IPS DF 6.9 (cell line): Measurements from ENCODE around the gene IL17RD.

ENCODE experiments used
- DNase-seq: peaks from one replicate; pipeline ENCODE4 v3.0.0-alpha.2; 2013; ENCODE audit warnings: low read depth, low spot score
- H3K27ac ChIP-seq: one replicate; pipeline ENCODE4 v1.5.1; 2013; ENCODE audit warnings: low read length, control low read depth
- H3K27me3 ChIP-seq: 2 replicates; pipeline ENCODE4 v1.6.1; 2013; ENCODE audit warnings: mild to moderate bottlenecking, low read length; ENCODE audit not compliant: control insufficient read depth, insufficient read depth
- H3K36me3 ChIP-seq: 2 replicates; pipeline ENCODE4 v1.6.1; 2013; ENCODE audit warnings: low read length; ENCODE audit not compliant: control insufficient read depth, insufficient read depth
- H3K4me1 ChIP-seq: 2 replicates; pipeline ENCODE4 v1.6.1; 2013; ENCODE audit warnings: low read length; ENCODE audit not compliant: control insufficient read depth, insufficient read depth
- H3K4me3 ChIP-seq: 2 replicates; pipeline ENCODE4 v1.5.1; 2013; ENCODE audit warnings: mild to moderate bottlenecking, low read length
- H3K9me3 ChIP-seq: 2 replicates; pipeline ENCODE4 v1.6.1; 2013; ENCODE audit warnings: low read length, inconsistent platforms; ENCODE audit not compliant: control insufficient read depth, insufficient read depth
- WGBS: extraction: QIAGEN DNeasy Blood & Tissue Kit; methylation state at CpG from one replicate; pipeline ENCODE4 v1.1.7; 2013; ENCODE audit warnings: mixed read lengths, missing lambda C conversion rate; ENCODE audit not compliant: insufficient read length, insufficient coverage; 5-methylcytosine and 5-hydroxymethylcytosine counted together

Gene IL17RD

DNA sequence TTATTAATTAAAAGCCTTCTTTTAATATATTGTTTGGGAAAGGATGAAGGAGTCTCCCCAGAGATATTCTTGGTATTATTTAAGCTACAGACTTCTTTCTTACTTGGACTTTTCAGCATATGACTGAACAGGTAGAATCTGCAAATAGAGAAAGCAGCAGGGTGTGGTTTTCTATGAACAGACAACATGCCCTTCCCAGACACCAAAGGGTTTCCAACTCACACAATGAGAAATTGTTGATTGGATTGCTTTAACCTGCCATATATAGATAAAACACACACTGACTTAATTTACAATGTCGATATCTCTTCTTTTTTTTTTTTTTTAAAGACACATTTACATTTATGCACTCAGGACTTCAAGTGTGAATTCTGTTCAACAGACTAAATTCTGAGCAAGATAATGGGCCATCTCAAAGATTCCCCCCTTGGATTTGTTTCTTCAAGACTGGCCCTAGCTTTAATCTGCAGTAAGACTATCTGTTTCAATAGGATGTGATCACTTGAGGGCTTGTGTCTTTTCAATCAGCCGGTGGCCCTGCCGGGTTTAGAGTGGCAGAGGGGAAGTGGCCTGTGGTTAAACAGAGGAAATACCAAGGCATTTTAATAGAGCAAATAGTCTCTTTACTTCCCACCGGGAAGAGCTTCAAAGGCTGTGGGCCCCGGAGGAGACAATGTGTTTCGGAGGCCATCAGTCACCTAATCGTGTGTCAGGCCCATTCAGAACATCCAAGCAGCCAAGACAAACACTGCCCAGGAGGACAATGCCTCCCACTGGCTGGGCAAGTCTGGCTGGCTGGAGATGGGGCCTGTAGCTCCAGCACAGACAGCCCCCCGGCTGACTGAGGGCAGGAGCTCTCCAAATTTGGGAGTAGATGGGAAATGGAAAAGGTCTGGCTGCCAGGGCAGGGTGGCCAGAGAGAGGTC lies 6.1 kb downstream of the IL17RD start:
- Histone ChIP-seq H3K36me3 (no peaks in the 10 kb centered on the region), H3K4me3 (no peak overlapping the region), H3K9me3 (no peaks in the 10 kb centered on the region), H3K27ac (no peak overlapping the region), H3K27me3 (peaks cover 1% of the 10 kb centered on the region; the same call in 1 of the 2 replicates), H3K4me1 (peaks cover 22% of the 10 kb centered on the region)
- no peak for DNase-seq
- WGBS = no CpG with 5 or more reads among the region's 8 CpGs

DNA sequence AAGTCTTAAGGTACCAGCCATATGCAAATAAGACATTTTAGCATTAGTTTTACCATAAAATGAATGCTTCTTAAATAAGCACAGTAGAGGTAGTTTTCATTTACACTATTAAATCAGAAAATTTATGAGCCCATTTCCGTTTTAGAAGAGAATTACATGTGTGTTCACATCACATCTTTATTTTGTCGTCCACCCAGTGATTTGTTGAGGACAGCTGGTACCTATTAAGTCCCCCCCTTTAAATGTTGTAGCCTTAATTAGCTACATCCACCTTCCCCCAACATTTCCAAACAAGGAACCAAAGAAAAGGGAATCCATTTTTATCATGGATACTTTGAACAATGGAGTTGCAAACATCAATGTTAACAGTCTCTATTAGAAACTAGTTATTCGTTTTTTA lies 6.8 kb downstream of the IL17RD start:
- peaks cover 20% of the 10 kb centered on the region for H3K4me1 ChIP-seq
- no CpG with 5 or more reads among the region's 3 CpGs for WGBS
- no peaks in the 10 kb centered on the region for H3K36me3 ChIP-seq
- peaks cover 1% of the 10 kb centered on the region; the same call in 1 of the 2 replicates for H3K27me3 ChIP-seq
- H3K9me3 ChIP-seq = no peaks in the 10 kb centered on the region
- H3K4me3 ChIP-seq = no peak overlapping the region
- no peak for DNase-seq
- H3K27ac ChIP-seq = no peak overlapping the region

DNA sequence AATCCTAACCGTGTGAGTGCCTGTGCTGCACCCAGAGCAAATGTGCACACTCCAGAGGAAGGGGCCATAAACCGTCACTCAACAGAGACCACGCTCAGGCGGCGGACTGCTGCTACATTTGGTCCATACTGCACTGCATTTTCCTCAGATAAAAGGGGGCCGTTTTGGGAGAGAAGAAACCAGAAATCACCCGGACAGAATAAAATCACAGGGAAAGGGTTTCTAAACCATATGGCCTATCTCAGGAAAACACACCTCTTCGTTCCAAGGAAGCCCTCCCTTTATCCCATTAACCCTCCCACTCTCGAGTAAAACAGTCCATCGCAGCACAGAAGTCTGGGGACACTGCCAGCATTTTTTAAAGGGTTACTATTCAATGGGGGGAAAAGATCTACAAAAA lies 7.6 kb downstream of the IL17RD start:
- H3K4me1 ChIP-seq = peaks cover 14% of the 10 kb centered on the region
- peaks cover 1% of the 10 kb centered on the region; the same call in 1 of the 2 replicates for H3K27me3 ChIP-seq
- H3K9me3 ChIP-seq = no peaks in the 10 kb centered on the region
- no peak overlapping the region for H3K4me3 ChIP-seq
- no peak overlapping the region for H3K27ac ChIP-seq
- no peak for DNase-seq
- no CpG with 5 or more reads among the region's 10 CpGs for WGBS
- H3K36me3 ChIP-seq = no peaks in the 10 kb centered on the region

GRCh38 chr3:57155310-57155643 lies 9.9 kb downstream of the IL17RD start:
- Histone ChIP-seq H3K4me3 (no peak overlapping the region), H3K27me3 (peaks cover 1% of the 10 kb centered on the region; the same call in 1 of the 2 replicates), H3K36me3 (no peaks in the 10 kb centered on the region), H3K27ac (no peak overlapping the region), H3K4me1 (peaks cover 9% of the 10 kb centered on the region), H3K9me3 (no peaks in the 10 kb centered on the region)
- DNase-seq = no peak
- WGBS = no CpG with 5 or more reads among the region's 3 CpGs

- H3K27me3 ChIP-seq = peaks cover 1% of the 10 kb centered on the region; the same call in 1 of the 2 replicates
- no peaks in the 10 kb centered on the region for H3K36me3 ChIP-seq
- DNase-seq = no peak
- H3K9me3 ChIP-seq = no peaks in the 10 kb centered on the region
- no peak overlapping the region for H3K4me3 ChIP-seq
- H3K4me1 ChIP-seq = peaks cover 9% of the 10 kb centered on the region
- no peak overlapping the region for H3K27ac ChIP-seq
- WGBS = no CpG with 5 or more reads among the region's 15 CpGs
Measured at GRCh38 chr3:57154470-57155309, 10.5 kb downstream of the IL17RD start.

DNA sequence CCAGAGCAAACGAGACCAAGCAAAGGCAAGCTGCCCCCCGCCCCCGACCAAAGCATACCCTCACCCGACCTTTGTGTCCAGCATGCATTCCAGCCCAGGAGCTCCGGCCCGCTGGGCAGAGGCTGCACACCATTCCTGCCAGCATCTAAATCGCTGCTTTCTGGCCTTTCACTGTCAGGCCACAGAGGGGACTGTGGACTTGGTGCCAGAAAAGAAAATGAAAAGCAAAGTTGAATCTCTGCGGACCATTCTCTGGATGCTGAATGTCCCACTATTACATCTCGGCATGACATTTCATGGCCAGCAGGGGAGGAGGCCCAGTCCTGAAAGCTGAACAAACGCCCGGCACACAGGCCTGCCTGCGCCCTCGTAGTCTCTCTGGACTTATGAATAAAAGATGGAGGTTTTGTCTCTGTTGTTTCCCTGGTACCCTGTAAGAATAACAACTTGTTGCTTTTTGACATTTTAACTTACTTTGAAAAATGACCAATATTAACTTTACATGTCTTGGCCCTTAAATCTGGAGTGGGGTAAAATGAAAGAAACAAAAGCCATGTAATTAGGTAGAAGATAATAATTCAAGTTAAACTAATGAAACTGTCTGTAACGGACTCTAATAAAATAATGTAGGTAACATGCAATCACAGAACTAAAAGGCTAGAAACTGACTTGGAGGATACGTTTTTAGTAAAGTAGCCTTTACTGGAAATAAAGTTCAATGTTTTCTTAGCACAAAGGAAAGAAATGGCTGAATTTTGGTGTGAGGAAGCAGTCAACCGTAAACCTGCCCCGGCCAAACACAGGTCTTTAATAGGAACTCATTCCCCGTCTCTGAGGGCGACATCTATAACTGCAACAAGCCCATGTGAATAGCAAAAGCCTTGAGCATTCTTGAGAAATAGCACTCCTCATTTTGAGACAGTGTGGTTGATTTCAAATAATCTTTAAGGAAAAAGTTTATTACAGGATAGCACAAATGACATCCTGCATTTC lies 12.7 kb downstream of the IL17RD start:
- DNase-seq = no peak
- Histone ChIP-seq H3K36me3 (no peaks in the 10 kb centered on the region), H3K4me1 (peaks cover 8% of the 10 kb centered on the region), H3K27me3 (peaks cover 1% of the 10 kb centered on the region; the same call in 1 of the 2 replicates), H3K4me3 (no peak overlapping the region), H3K9me3 (no peaks in the 10 kb centered on the region), H3K27ac (no peak overlapping the region)
- no CpG with 5 or more reads among the region's 19 CpGs for WGBS

DNA sequence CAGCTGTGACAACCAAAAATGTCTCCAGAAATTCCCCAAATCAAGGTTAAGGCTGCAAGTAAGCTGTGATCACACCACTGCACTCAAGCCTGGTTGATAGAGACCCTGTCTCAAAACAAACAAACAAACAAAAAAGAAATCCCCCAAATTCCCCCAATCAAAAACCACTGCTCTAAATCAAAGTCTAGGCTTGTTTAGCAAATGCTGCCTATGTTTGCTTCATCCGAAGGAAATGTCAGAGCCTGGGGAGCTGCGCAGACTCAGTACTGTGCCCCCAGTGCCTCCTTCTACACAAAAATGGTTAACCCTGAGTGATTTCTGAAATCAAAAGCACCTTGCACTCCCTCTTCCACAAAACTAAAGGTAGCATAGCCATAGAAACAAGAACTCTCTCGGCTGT lies 13.4 kb downstream of the IL17RD start:
- no peak overlapping the region for H3K27ac ChIP-seq
- peaks cover 5% of the 10 kb centered on the region for H3K4me1 ChIP-seq
- no peaks in the 10 kb centered on the region for H3K9me3 ChIP-seq
- no CpG with 5 or more reads among the region's 3 CpGs for WGBS
- no peak for DNase-seq
- no peak overlapping the region for H3K4me3 ChIP-seq
- H3K27me3 ChIP-seq = peaks cover 1% of the 10 kb centered on the region; the same call in 1 of the 2 replicates
- no peaks in the 10 kb centered on the region for H3K36me3 ChIP-seq

DNA sequence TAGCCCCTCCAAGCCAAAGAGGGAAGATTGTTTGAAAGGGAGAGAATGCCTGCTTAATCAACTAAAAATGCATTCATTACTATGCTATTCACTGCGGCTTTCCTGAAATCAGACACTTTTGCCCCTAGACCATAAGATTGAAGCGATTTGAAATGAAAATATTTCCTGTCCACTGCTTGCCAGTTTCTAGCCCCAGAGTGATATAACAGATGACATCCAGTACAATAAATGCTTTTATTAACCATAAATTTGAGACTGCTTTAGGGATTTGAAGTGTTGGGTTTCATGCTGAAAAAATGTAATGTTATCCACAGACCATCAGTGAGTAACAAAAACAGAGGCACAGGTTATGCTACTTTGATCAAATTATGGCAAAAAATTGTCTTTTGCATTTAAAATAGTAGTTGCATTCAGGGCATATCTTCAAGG lies 14.1 kb downstream of the IL17RD start:
- no peaks in the 10 kb centered on the region for H3K9me3 ChIP-seq
- H3K36me3 ChIP-seq = no peaks in the 10 kb centered on the region
- H3K4me1 ChIP-seq = peaks cover 4% of the 10 kb centered on the region
- peaks cover 1% of the 10 kb centered on the region; the same call in 1 of the 2 replicates for H3K27me3 ChIP-seq
- no CpG with 5 or more reads among the region's 2 CpGs for WGBS
- DNase-seq = no peak
- H3K4me3 ChIP-seq = no peak overlapping the region
- no peak overlapping the region for H3K27ac ChIP-seq

GRCh38 chr3:57150113-57150581 lies 15.0 kb downstream of the IL17RD start:
- no peaks in the 10 kb centered on the region for H3K9me3 ChIP-seq
- WGBS = no CpG with 5 or more reads among the region's 7 CpGs
- H3K27ac ChIP-seq = no peak overlapping the region
- no peak for DNase-seq
- H3K4me3 ChIP-seq = no peak overlapping the region
- peaks cover 1% of the 10 kb centered on the region; the same call in 1 of the 2 replicates for H3K27me3 ChIP-seq
- no peaks in the 10 kb centered on the region for H3K36me3 ChIP-seq
- H3K4me1 ChIP-seq = peaks cover 2% of the 10 kb centered on the region
